Raji (cell line): ENCODE data around the gene ZNF385A.

ENCODE experiments used
- POLR2A ChIP-seq: IDR thresholded peaks from 2 replicates; pipeline ENCODE4 v1.6.1; 2011; ENCODE audit warnings: low read depth, low read length, control low read depth; ENCODE audit not compliant: insufficient read depth

ZNF385A gene

DNA sequence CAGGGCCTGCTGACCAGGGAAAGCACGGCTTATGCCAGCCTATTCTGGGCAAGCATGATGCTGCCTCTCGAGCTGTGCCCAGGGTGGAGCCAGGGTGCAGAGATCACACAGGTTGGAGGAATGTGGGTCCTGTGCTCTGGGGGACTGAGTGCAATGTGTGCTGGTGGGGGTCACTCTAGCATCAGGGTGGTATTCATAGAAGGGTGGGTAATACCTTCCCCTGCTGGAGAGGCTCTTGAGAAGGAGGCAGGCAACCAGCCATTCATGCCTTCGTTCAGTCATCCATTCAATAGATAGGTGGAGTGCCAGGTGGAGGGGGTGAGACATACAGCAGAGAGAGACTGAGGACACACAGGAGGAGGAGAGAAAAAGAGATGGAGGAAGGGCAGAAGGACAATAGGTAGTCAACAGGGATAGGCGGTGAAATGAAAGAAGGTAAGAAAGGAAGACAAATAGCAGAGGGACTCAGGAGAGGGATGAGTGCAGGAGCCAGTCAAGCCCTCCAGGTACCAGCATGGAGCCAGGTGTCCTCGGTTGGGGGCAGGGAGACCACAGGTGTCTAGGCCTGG lies 5.2 kb upstream of the ZNF385A start:
- TF ChIP-seq POLR2A: no peak

DNA sequence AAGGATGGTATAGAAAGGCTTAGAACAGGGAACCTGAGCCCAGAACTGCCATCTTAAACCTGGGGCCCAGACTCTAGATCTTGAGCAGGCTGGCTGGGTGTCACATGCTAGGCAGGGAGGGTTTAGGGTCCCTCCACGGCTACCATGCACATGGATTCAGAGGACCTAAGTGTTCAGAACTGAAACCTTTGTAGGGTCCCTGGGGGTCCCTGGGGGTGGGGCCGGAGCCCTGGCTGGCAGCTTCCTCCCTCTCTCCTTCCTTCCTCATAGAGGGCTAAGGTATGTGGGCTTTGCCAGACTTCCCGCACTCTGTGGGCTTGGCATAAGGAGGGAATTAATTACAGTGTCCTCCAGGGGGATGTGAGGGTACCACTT lies 4.6 kb upstream of the ZNF385A start:
- no peak for TF ChIP-seq POLR2A

DNA sequence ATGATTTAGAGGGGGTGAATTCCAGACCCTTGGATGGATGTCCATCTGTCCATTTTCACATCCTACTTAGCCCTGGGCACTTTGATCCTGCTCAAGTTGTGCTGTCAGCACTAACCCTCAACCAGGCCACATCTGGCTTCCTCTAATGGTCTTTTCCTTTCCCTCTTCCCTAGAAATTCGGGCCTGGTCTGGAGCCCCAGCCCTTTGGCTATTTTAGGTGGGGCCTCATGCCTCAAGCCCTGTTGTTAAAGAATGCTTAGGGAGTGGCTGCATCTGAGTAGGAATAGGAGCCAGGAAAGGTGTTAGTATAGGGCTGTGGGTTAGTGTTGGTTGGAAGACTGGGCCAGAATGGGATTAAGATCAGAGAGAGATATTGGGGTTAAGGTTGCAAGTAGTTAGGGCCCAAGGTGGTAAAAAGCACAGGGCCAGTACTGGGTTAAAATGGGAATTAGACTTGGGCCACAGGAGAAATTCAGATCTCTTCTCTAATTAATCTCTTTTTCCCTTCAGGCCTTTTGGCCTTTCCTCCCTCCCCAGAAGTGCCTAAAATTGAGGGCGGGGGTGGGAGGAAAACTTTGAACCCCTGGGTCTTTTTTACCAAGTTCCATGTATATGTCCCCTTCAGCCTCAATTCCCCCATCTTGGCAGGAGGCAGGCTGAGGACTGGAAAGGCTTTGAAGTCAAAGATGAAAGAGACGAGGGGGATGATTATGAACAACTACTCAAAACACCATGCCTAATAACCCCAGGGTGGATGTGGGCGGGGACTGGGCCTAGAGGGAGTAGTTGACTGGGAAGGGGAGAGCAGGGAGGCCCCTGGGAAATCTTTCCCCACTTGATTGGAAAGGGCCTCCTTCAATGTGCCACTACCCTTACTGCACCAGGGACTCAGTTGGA lies 4.0 kb upstream of the ZNF385A start:
- TF ChIP-seq POLR2A: no peak

DNA sequence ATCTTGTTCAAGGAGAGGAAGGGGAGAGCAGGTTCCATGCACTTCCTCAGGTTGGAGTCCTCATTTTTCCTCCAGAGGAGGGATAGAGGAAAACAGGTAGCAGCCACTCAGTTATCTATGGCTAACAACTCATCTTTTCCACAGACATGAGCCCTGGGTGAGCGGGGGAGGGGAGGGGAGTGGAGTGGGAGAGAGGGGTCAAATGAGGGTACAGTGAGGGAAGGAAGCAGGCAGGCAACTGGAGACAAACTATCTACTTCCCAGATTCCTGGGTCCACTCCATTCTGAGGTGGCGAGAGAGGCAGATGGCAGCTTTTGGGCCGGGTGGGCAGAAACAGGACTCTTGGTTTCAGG lies 2.6 kb upstream of the ZNF385A start:
- TF ChIP-seq POLR2A: no peak

DNA sequence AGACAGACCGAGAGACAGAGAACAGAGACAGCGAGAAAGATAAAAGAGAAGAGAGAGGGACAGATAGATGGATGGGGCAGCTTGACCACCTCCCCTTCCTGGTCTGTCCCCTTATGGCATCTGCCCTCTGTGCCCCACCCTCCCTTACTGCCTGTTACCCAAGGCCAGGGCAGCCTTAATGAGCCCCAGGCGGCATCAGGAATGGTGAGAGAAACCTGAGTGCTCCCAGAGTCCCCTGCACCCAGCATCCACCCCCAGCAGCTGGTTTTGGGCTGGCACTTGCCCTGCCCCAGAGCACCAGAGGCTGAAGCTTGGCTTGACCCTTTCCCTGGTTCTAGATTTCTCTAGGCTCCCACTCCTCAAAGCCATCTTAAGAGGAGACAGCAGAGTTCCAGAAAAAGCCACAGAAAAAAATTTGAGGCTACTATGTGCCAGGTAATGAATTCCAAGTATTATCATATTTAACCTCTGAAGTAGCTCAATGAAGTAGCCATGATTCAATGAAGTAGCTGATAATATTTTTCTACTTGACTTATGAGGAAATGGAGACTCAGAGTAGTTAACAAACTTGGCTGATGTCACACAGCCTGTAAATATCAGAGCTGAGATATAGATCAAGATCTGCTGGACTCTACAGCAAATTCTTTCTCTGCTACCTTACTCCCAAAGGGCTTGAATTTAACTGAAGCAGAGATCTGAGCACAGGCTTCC lies 2.0 kb upstream of the ZNF385A start:
- no peak for TF ChIP-seq POLR2A

DNA sequence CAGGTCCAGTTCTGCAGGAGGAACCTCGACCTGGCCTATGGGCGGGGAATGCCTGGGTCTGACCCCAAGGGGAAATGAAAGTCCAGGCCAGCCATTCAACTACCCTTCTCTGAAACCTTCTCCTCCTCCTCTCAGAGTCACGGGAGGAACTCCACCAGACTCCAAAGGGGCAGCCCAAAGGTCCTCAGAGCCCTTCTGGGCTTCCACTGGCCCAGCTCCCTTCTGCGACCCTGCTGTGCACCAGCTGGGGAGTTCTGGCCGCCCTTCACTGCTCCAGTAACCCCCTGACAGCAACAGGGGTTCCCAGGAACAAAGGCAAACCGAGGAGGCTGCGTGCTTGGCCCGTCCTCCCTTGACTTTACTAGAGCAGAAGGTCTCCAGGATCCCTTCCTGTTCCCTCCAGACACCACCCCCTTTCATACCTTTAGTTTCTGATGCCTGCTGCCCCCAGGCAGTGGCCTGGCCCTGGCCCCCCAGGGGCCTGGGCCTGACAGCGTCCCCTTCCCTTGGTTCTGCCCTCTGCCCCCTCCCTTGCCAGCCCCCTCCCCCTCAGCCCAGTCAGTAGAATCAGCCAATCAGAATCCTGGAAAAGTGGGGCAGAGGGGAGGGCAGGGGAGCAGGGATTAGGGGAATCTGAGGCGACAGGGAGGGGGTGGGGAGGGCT lies 850 bp upstream of the ZNF385A start:
- no peak for TF ChIP-seq POLR2A

DNA sequence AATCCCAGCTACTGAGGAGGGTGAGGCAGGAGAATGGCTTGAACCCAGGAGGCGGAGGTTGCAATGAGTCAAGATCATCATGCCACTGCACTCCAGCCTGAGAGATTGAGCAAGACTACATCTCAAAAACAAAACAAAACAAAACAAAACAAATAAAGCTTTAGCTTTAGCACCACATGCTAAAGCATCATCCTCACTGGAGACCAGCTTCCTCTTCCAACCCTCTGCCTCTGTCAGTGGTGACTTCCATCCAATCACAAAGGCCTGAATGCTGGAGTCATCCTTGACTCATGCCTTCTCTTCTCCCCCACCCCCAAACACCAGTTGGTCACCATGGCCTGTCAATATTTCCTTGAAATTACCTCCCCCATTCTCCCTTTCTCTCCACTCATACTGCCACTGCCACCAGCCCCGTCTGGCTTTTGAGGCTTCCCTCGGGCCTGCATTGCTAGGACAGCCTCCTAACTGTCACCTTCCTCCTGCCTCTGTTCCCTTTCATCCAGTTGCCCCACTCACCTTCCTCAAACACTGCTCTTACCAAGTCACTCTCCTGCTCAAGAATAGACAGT lies 1.4 kb downstream of the ZNF385A start:
- TF ChIP-seq POLR2A: no peak

DNA sequence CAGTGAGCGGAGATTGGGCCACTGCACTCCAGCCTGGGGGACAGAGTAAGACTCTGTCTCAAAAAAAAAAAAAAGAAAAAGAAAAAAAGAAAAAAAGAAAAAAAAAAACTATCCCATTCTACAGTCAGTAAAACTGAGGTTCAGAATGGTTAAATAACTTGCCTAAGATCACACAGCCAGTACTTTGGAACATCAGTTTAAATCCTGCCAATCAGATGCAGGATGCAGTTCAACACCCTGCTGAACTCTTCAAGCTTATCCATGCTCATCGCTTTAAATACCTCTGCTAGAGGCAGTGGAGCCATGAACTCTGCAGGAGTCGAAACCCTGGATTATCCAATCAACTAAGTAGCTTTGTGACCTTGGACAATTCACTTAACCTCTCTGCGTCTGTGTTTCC lies 3.4 kb downstream of the ZNF385A start:
- TF ChIP-seq POLR2A: no peak

DNA sequence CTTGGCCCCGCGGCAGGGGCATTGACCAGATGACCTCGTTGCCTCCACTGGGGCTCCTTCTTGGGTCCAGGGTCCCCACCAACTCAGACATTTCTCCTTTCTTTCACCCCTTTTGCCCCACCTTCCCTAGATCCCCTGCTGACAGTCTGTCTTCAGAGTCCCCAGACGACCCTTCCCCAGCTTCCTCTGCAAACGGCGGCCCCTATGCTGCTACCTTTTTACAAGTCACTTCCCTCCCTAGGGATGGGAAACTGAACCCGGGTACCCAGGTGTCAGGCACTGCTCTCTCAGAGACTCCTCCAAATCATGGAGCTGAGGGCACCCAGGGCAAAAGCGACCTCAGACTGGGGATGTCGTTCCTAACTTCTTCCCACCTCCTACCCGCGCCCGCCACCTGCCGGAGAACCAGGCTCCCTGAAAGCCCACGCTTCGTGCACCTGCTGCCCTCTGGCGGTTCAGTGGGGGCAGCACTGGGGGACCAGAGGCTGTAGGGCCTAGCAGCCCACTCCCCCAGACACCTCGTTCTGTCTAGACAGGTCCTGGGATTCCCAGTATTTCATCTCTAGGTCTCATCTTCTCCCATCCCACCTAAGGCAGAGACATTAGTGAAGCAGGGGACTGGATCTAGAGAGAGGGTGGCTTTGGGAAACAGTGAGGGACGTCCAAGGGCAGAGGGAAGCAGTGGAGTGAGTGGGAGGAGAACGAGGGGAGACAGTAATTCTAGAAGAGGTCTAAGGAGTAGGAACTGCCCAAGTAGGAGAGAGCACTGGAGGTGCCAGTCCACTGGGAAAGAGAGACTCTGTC lies 4.9 kb downstream of the ZNF385A start:
- TF ChIP-seq POLR2A: no peak

DNA sequence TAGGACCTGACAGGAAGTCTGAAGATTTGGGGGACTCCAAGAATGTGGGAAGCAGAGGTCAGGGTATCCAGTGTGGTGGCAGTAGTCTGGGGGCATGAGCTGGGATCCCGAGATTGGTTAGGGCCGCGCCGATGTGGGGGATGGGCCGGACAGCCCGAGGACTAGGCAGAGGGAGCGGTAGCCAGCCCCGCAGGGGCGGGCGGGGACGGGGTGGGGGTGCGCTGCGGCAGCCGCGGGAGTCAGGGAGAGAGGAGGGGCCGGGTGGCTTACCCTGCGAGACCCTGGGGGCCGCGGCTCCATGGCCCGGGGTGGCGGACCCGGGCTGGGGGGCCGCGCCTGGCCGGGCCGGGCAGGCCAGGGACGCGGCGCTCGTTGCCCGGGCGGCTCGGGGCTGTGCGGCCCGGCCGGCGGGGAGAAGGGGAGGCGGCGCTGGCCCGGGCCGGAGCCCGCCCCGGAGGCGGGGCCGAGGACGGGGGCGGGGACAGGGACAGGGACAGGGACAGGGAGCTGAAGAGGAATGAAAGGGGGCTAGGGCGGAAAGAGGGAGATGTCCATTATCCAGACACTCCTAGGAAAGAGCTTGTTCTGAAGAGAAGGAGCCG lies 5.6 kb downstream of the ZNF385A start:
- no peak for TF ChIP-seq POLR2A

DNA sequence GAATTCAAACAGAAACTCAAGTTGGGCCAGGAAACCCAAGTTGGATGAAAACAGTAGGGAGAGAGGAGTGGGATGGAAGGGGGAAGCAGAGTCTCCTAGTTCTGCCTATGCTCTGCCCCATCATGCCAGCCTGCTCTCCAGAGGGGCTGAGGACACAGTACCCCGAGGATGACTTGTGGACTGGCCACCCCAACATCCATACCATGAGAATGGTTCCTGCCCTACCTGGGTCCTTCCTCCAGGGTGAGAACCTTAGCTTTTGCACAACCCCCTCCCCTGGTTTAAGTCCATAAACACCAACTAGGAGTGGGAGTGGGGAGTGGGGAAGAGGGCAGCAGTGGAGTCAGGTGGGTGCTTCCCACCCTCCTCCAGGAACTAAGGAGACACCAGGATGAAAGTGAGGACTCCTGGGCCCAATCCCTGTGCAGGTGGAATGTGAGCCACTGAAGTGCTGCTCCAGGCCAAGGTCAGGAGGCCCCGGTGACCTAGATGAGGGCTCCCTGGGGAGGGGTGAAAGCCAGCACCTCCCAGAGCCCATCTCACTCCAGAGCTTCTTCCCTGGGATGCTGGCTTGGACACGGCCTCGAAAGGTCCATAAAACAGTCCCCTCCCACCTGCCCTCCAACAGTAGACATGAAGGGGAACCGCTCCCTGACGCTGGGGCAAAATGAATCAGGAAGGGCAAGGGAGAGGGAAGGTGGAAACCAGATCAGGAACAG lies 6.6 kb downstream of the ZNF385A start:
- TF ChIP-seq POLR2A: no peak

DNA sequence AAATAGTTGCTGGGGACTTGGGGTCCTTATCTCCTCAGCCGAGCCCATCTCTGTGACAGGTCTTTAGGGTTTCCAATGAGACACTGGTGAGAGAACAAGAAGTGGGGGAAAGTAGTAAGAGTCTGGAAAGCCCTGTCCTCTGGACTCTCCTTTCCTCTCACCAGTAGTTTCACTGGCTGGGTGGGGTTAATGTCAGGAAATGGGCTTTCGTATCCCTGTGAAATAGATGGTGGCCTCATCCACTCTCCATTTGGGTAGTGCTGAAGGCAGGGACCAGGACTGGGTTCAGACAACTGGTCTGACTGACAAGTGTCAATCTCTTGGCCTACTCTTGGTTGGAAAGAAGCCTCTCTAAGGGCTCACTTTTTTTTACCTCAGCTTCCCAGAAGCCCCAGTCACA lies 7.5 kb downstream of the ZNF385A start:
- TF ChIP-seq POLR2A: no peak

DNA sequence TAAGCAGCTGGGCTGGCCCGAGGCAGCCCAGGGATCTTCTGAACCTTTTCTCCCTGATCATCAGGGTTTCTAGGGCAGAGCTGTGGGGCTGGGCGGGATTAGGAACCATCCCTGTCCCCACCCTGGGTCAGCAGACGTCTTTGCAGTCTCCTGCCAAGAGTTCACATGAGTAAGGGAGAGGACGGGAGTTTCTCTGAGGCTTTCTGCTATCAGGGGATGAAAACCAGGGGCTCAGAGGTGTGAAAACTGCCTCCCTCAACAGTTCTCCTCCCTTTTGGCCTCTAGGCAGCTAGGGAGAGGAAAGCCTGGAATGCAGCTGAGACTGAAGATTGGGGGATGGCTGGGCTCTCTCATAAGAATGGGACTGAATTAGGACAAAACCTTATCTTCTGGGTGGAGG lies 7.9 kb downstream of the ZNF385A start:
- TF ChIP-seq POLR2A: no peak

DNA sequence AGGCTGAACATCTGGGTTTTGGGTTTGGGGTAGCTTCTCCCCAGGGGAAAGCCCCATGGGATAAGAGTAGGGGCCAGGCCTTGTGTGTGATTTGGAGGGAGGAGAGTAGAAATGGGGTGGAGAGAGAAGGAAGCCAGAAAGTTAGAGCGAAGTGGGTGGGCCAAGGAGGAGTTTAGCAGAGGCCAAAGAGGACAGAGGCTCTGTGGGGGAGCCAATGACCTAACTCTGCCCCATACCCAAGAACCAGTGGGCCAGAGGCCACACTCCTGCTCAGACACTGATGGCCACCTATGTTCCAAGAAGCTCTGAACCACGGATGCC lies 9.3 kb downstream of the ZNF385A start:
- no peak for TF ChIP-seq POLR2A
